AG10803 (cell line): Measurements from ENCODE around the gene GLT1D1.

Source experiments
- DNase-seq: peaks from one replicate; pipeline ENCODE4 v3.0.0; 2010; ENCODE audit warnings: low read depth
- H3K4me3 ChIP-seq: 2 replicates; pipeline ENCODE4 v1.5.1; 2011; ENCODE audit warnings: mild to moderate bottlenecking, low read length, control low read depth
- CTCF ChIP-seq: conservative IDR thresholded peaks from 2 replicates; pipeline ENCODE4 v1.5.1; 2011; ENCODE audit warnings: mild to moderate bottlenecking, low read length, control low read depth, inconsistent platforms

The GLT1D1 gene

GRCh38 chr12:128986957-128987356 lies 133.7 kb downstream of the GLT1D1 start:
- TF ChIP-seq CTCF = no peak
- H3K4me3 ChIP-seq = no peak overlapping the region
- DNase-seq = no peak

DNA sequence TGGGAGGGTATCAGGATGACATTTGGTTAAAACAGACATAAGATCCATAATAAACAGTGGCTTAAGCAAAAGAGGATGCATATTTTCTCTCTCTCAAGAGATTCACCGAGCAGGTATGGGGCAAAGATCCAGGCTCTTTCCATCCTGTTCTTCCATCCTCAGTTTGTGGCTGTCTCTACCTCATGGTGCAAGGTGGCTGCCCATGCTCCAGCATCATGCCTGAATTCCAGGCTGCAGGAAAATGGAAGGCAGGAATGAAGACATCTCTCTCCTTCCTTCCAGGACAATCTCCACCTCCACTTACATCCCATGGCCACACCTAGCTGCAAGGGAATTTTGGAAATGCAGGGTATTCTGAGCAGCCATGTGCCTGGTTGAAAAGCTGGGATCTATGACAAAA lies 136.0 kb downstream of the GLT1D1 start:
- no peak overlapping the region for H3K4me3 ChIP-seq
- no peak for DNase-seq
- TF ChIP-seq CTCF = no peak

DNA sequence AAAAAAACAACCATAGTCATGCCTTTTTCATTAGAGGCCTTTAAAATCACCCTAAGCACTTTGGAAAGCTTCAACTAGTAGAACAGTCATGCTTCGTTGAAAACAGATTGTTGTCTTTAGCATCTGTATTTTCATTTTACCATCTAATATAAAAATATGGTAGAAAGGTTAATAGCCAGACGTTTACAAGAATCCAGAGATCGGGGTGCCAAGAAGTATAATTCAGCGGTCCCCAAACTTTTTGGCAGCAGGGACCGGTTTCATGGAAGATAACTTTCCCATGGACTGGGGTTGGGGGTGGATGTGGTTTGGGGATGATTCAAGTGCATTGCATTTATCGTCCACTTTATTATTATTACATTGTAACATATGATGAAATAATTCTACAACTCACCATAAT lies 138.4 kb downstream of the GLT1D1 start:
- no peak for DNase-seq
- TF ChIP-seq CTCF = no peak
- no peak overlapping the region for H3K4me3 ChIP-seq

DNA sequence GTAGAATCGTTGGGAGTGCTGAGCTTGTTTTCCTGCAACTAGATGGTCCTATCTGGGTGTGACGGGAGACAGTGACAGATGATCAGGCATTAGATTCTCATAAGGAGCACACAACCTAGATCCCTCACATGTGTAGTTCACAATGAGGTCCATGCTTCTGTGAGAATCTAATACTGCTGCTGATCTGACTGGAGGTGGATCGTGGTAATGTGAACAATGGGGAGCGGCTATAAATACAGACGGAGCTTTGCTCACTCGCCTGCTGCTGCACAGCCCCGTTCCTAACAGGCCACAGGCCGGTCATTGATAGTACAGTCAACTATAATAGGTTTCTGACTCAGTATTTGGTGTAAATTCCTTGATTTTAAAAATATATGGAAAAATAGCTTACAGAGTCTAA lies 138.8 kb downstream of the GLT1D1 start:
- TF ChIP-seq CTCF = no peak
- H3K4me3 ChIP-seq = no peak overlapping the region
- DNase-seq = no peak

DNA sequence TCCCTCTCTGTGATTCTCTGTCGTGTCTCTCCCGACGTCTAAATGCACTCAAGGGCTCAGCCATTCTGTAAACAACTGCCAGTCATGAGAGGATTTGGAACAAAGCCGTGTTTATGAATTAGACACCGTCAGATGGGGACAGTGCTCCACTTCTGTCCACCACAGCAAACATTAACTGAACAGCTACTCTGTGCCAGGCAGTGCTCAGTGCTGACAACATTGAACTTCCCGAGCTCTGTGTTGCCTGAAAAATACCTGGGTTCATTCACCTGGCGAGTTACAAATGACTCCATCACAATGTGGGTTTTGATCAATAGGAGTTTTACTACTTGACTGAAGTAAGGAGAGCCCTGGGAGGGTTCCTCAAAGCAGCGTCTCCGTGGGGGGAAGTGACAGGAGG lies 139.3 kb downstream of the GLT1D1 start:
- no peak overlapping the region for H3K4me3 ChIP-seq
- no peak for TF ChIP-seq CTCF
- no peak for DNase-seq

DNA sequence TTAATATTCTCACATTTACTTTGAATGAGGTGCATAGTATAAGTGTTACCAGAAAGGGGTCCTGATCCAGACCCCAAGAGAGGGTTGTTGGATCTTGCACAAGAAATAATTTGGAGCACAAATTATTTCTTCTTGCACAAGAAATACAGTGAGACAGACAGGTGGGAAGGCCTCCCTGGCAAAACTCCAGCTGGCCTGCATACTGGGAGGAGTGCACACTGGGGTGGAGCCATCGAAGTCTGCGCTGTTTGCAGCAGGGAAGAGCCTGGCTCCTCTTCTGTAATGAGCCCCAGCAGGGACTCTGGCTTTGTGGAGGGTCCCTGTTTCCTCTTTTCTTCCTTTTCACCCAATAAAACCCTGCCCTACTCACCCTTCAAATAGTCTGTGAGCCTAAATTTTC lies 141.6 kb downstream of the GLT1D1 start:
- DNase-seq = no peak
- no peak for TF ChIP-seq CTCF
- H3K4me3 ChIP-seq = no peak overlapping the region

- no peak overlapping the region for H3K4me3 ChIP-seq
- DNase-seq = no peak
- TF ChIP-seq CTCF = no peak
Measured at GRCh38 chr12:128995619-128996018, 142.3 kb downstream of the GLT1D1 start.
